NCI-H510A treated with DMSO at 0.1 percent for 48 hours (cell line): ENCODE data around the gene RERE.
"Not testable (repeated sequence)": the region's sequence is repeated elsewhere in the genome, so short reads cannot be mapped to it uniquely, and the experiment has no call there.

Experiments used
- DNase-seq: peaks from one replicate; lab custom pipeline; 2025; lab: John Stamatoyannopoulos, UW

Gene RERE

GRCh38 chr1:8841395-8841794 lies 24.0 kb upstream of the RERE start:
- no peak for DNase-seq

- DNase-seq: no peak
Measured at GRCh38 chr1:8839990-8840389, 22.6 kb upstream of the RERE start.

GRCh38 chr1:8835941-8836643 lies 18.7 kb upstream of the RERE start:
- no peak for DNase-seq

- no peak for DNase-seq
Measured at GRCh38 chr1:8831340-8831739, 13.9 kb upstream of the RERE start.

GRCh38 chr1:8830732-8831131 lies 13.3 kb upstream of the RERE start:
- DNase-seq: not testable (repeated sequence)

- no peak for DNase-seq
Measured at GRCh38 chr1:8825985-8826481, 8.6 kb upstream of the RERE start.

GRCh38 chr1:8823295-8823664 lies 5.8 kb upstream of the RERE start:
- DNase-seq: no peak

- DNase-seq: peak; percentile 98
Measured at GRCh38 chr1:8822373-8823294, 5.2 kb upstream of the RERE start.

- DNase-seq: no peak
Measured at GRCh38 chr1:8821084-8821483, 3.6 kb upstream of the RERE start.

- DNase-seq: not testable (repeated sequence)
Measured at GRCh38 chr1:8818789-8819188, 1.3 kb upstream of the RERE start.

- DNase-seq: peak; percentile 93
Measured at GRCh38 chr1:8818325-8818775, 910 bp upstream of the RERE start.

GRCh38 chr1:8816831-8817411 lies 519 bp downstream of the RERE start:
- DNase-seq: peak; percentile 92

- no peak for DNase-seq
Measured at GRCh38 chr1:8816264-8816663, 1.2 kb downstream of the RERE start.

- peak; percentile 89 for DNase-seq
Measured at GRCh38 chr1:8815582-8816151, 1.8 kb downstream of the RERE start.

GRCh38 chr1:8814865-8815264 lies 2.6 kb downstream of the RERE start:
- DNase-seq: peak; percentile 94

GRCh38 chr1:8813991-8814390 lies 3.4 kb downstream of the RERE start:
- no peak for DNase-seq

GRCh38 chr1:8813016-8813763 lies 4.2 kb downstream of the RERE start:
- DNase-seq: no peak

- DNase-seq: no peak
Measured at GRCh38 chr1:8812081-8812480, 5.4 kb downstream of the RERE start.

- no peak for DNase-seq
Measured at GRCh38 chr1:8810987-8811386, 6.5 kb downstream of the RERE start.

- DNase-seq: no peak
Measured at GRCh38 chr1:8809342-8809736, 8.1 kb downstream of the RERE start.

- DNase-seq: no peak
Measured at GRCh38 chr1:8807004-8807403, 10.4 kb downstream of the RERE start.

GRCh38 chr1:8800416-8800815 lies 17.0 kb downstream of the RERE start:
- DNase-seq: no peak
